GM21515 (cell line): ENCODE results near the gene NRIP1.

Experiments used
- ATAC-seq: cut with Tn5 transposase; IDR thresholded peaks from one replicate; pipeline ENCODE4 v1.9.1; 2021; ENCODE audit not compliant: unreplicated experiment

Gene NRIP1

GRCh38 chr21:15066123-15066575 is 1.3 kb upstream of the NRIP1 start:
- no peak for ATAC-seq

- peak; percentile 5 for ATAC-seq
These were observed 757 bp upstream of the NRIP1 start for GRCh38 chr21:15065392-15066122.

DNA sequence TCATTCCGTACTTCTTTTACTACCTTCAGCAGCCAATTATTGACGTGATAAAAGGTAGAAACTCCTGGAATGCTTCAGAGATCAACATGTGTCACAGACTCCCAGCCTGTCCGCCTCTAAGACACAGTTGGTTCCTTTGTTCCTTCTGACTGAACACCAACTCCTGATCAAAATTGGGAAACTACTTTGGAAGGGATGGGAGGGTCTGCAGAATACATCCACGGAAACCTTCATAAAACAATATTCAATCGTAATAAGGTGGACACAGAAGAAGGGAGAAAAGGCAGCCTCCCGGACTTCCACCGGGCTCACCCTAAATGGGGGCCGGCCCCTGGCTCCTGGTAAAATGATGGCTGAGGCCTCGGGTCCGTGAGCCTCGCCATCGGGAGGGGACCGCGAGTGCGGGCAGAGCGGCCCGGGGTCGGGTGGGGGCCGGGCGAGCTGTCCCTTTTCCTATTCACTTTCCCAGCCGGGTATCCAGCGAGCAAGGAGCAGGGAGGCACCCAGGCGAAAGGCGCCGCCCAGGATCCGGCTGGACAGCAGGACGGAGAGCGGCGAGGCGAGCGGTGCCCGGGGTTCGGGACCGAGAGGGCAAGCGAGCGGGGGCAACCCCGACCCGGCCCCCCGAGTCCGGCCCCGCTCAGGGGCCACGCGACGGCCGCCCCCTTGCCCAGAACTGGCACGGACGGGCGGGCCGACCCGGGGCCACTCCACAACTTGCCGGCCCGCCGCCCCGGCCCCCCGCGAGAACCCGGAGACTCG is 805 bp downstream of the NRIP1 start:
- peak; percentile 5 for ATAC-seq

DNA sequence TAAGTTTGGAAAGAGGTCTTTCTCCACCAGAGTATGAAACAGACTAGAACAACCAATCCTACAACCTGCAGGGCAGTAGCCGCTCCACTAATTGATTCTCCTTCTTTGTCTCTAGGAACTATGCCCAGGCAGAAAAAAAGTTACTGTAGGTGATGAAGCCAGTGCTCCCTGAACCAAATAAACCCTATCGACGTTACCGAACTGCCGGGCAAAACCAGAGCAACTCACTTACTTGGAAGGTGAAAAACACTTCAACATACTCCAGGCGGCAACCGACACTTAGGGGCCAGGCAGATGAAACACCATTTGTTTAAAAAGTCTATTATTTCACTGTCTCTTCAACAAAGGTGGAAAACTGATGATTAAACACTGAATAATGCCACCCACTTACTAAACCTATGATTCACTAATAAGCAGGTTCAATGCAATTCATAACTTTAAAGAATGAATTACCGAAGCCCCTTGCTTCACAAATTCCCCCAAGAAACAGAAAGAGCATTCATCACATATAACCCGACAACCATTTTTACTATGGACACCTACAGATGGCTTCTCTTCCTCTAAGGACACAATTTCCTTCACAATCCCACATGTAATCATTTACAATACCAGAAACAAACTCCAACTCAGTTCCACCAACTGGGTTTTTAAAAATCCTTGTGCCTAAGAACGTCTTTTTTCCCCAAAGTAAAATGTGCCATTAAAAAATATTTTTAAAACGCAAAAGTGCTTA is 1.6 kb downstream of the NRIP1 start:
- ATAC-seq, result no peak

- ATAC-seq, result no peak
These were observed 2.2 kb downstream of the NRIP1 start for GRCh38 chr21:15062606-15062965.

DNA sequence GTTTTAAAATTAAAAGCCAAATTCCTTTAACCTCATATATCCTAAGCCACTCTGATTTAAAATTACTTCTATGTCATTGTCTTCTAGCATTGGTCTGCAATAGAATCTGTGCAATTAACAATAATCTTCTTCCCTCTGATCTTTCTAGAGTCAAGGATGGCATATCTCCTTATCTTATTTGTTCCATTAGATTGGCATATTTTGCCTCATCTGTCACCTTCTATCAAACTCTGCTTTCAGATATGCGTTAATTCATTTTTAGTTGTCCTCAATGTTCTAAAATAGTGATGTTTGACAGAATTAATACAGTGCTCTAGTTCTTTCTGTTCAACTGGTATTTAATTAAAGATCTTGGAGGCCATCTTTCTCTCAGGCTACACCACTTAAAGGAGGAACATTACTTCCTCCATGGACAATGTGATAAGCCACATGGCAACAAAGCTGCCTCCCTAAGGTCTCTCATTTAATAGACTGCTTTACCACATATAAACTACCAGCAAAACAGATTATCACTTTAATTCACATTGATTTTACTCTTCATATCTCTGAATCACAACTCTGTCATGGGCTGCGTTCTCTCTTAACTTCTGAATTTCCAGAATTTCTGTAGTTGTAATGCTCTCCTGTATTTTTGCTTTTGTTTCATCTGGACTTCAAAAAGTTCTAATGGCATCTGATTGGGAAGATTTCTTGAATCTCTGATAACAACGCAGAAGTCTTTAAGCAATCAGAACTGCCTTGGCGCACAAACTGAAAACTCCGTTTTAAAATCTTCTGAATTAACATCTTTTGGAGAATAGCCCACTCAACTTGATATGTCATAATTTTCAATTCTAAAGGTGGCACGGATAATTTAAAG is 2.8 kb downstream of the NRIP1 start:
- no peak for ATAC-seq

GRCh38 chr21:15061279-15061678 is 3.5 kb downstream of the NRIP1 start:
- ATAC-seq, result no peak

GRCh38 chr21:15060543-15061175 is 4.1 kb downstream of the NRIP1 start:
- ATAC-seq, result no peak

DNA sequence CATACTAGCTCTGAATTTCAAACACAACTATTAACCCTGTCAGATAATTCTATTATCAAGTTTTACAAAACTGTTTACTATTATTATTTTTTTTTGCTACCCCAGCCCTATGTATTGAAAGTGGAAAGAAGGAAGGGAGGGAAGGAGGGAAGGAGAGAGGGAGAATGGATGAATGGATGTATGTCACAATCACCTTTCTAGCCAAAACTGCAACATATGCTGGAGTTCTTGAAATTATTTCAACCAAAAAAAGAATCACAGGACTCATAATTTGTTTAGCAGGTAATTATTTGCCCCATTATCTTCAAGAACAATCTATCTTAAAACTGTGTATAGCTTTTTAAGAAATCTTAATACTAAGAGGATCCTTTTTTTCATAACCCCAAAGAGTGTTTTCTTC is 5.4 kb downstream of the NRIP1 start:
- ATAC-seq, result no peak

DNA sequence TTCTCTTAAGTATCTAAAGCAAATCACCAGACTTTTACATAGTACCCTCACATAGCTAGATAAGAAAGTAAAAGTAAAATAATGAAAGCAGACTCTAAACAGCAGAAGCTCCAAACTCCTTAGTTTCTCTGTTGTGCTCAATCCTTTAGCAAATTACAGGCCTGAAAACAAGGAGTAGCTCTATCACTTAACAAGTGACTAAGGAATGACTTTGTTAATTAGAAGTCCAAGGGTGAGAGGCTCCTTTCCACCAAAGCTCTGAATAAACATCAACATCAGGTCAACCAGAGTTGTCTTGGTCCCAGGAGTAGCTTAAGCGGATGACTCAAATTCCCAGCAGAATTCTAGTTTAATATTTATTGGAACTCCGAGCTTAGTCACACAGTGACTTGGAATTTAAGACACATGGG is 5.9 kb downstream of the NRIP1 start:
- no peak for ATAC-seq

- no peak for ATAC-seq
These were observed 7.5 kb downstream of the NRIP1 start for GRCh38 chr21:15057285-15057684.

DNA sequence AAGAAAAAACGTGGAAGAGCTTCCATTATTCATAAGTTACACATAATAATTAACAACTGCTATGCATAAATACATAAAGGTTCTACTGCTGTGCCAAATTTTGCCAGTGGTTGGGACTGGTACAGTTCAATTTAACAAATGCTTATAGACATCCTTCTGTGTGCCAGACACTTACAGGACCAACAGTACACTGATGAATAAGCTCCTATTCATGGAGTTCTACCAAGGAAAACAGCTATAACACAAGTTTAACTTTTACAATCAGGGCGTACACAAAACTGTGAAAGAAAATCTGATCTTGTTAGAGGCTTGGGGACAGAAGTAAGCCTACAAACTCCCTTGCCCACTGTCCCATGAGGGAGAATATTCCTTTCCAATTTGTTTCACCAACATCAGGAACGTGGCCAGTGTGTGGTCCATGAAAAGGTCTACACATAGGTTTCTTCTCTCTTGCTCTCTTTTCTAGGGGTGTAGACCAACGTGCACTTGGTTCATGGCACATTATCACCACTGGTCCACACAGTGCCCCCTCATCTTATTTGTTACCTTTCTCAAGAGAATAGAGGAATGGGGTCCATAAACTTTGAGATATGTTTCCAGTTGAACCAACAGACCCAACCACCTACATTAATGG is 10.1 kb downstream of the NRIP1 start:
- ATAC-seq, result no peak

DNA sequence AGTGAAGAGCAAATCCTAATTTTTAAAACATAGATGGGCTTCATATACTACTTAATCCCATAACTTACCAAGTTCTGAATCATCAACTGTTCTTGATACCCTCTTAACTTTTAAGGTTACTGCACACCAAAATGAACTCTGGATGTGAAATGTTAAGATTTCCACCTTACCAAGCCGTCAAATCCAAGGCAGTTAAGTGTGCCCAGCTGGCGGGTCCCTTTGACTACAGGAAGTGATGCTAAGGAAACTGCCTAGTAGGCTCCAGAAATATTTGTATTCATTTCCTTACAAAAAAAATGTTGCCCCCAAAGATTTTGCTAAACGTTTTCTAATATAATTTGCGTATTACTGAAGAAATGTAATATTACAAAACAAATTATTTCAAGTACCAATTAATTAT is 10.7 kb downstream of the NRIP1 start:
- no peak for ATAC-seq

GRCh38 chr21:15053500-15053899 is 11.3 kb downstream of the NRIP1 start:
- no peak for ATAC-seq

GRCh38 chr21:15052459-15052763 is 12.4 kb downstream of the NRIP1 start:
- peak; percentile 21 for ATAC-seq

GRCh38 chr21:15051644-15052458 is 12.9 kb downstream of the NRIP1 start:
- peak; percentile 60 for ATAC-seq

GRCh38 chr21:15050568-15051377 is 14.0 kb downstream of the NRIP1 start:
- no peak for ATAC-seq

DNA sequence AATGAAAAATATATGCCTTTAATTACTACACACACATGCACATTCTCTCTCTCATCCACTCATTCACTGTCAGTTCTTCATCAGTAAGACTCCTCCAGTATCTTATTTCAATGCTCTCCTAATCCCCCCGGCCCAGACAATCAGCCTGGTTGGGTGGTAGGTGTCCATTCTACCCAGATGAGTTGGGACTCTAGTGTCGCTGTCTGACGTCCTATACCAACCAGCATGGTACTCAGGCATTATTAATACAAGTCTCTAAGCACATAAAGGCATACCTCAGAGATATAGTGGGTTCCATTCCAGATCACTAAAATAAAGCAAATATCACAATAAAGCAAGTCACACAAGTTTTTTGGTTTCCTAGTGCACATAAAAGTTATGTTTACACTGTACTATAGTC is 19.8 kb downstream of the NRIP1 start:
- ATAC-seq, result no peak
